Activated CD8-positive, alpha-beta T cell treated with anti-CD3 and anti-CD28 coated beads for 36 hours (primary cell): Measurements from ENCODE around the gene TRMT44. TPM values are rescaled to one million over a fixed set of nuclear protein-coding genes. Genes with fewer than 3 reads are reported as not detected.

ENCODE experiments used
- ATAC-seq: fragments of 200-7000 bp; cut with Tn5 transposase; one replicate; pipeline ENCODE4 v1.10.0; 2021; ENCODE audit warnings: mild to moderate bottlenecking, moderate library complexity
- CTCF ChIA-PET: fragments of 350-600 bp; sonication (Branson Sonifier 250); formaldehyde crosslinking; loops from one replicate; lab custom pipeline; 2021; ENCODE audit warnings: antibody characterized with exemption; lab: Charles Lee
- POLR2A ChIA-PET: fragments of 350-600 bp; sonication (Branson Sonifier 250); formaldehyde crosslinking; loops from one replicate; lab custom pipeline; 2021; ENCODE audit warnings: antibody characterized with exemption; lab: Charles Lee
- DNase-seq: peaks from one replicate; pipeline ENCODE4 v3.0.0-alpha.2; 2020
- H3K27ac Mint-ChIP-seq: one replicate; pipeline ENCODE4 v1.8.0; 2021; ENCODE audit warnings: mild to moderate bottlenecking, mixed read lengths
- H3K27me3 Mint-ChIP-seq: one replicate; pipeline ENCODE4 v1.8.0; 2021; ENCODE audit warnings: mixed read lengths
- H3K36me3 Mint-ChIP-seq: one replicate; pipeline ENCODE4 v1.8.0; 2021; ENCODE audit warnings: low read depth, mixed read lengths
- H3K4me1 Mint-ChIP-seq: one replicate; pipeline ENCODE4 v1.8.0; 2021; ENCODE audit warnings: low read depth, mixed read lengths
- H3K4me3 Mint-ChIP-seq: one replicate; pipeline ENCODE4 v1.8.0; 2021; ENCODE audit warnings: mild to moderate bottlenecking, moderate library complexity, mixed read lengths
- H3K9me3 Mint-ChIP-seq: one replicate; pipeline ENCODE4 v1.8.0; 2021; ENCODE audit warnings: mixed read lengths
- CTCF ChIP-seq: fragments of 200-600 bp; IDR thresholded peaks from one replicate; pipeline ENCODE4 v1.8.0; 2022; ENCODE audit warnings: antibody characterized with exemption, mild to moderate bottlenecking
- intact Hi-C: fragments of 100-400 bp; cut with micrococcal nuclease; formaldehyde crosslinking; loops from one replicate; pipeline ENCODE4 v1.10.0; 2022
- total RNA-seq, 2 experiments: library from RNA; stranded (reverse); gene quantifications; one replicate each; pipeline ENCODE4 v1.2.3, GENCODE V29; 2021

The TRMT44 gene
- total RNA-seq, 2 experiments from 2014 or later, result 25.5 to 26.3 TPM

- Mint-ChIP-seq H3K4me3 (no peak overlapping the region), H3K9me3 (no peaks in the 10 kb centered on the region), H3K27me3 (no peaks in the 10 kb centered on the region), H3K4me1 (peaks cover 22% of the 10 kb centered on the region), H3K27ac (no peak overlapping the region), H3K36me3 (peaks cover 28% of the 10 kb centered on the region)
- POLR2A ChIA-PET, result interaction anchor here (1.1 kb wide), 1 partner anchor 29 kb away, joined by 3 read pairs; no protein-coding TSS in a partner anchor
- DNase-seq (no peak), ATAC-seq (no peak)
- CTCF ChIA-PET, result no interaction called here
- no peak for TF ChIP-seq CTCF
- intact Hi-C loops, result no loop called here
Measured at GRCh38 chr4:8410066-8410625, 30.4 kb upstream of the TRMT44 start.

DNA sequence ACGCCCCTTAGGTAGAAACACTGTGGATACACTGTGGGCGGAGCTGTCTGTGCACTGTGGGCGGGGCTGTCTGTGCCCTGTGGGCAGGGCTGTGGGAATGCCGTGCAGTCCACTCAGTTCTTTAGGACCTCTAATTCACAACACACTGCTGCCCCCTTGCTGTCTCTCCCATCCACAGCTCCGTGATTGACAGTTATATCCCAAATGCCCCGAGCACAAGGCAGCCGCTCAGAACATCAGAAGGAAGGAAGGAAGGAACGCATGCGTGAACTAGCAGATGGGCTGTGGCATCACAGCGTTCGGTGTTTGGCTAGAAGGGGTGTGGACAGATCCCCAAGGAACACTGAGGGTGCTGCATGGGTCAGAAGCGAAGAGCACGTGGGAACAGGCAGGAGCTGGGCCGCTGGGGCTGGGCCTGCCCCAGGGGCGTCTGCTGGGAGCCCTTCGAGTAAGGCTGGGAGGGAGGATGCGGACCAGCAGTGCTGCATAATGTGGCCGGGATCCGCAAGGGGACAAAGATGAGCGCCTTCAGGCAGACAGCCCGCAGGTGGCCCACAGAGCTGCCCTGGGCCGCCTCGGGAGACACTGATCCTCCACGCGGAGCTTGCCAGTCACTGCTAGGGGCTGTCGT, 29.8 kb upstream of the TRMT44 start:
- CTCF ChIA-PET, result no interaction called here
- DNase-seq (no peak), ATAC-seq (no peak)
- Mint-ChIP-seq H3K36me3 (peaks cover 28% of the 10 kb centered on the region), H3K4me3 (no peak overlapping the region), H3K27ac (no peak overlapping the region), H3K4me1 (peaks cover 22% of the 10 kb centered on the region), H3K9me3 (no peaks in the 10 kb centered on the region), H3K27me3 (no peaks in the 10 kb centered on the region)
- no peak for TF ChIP-seq CTCF
- POLR2A ChIA-PET, result interaction anchor here (1.1 kb wide), 1 partner anchor 28 kb away, joined by 3 read pairs; no protein-coding TSS in a partner anchor
- intact Hi-C loops, result no loop called here

GRCh38 chr4:8411351-8412180, 29.0 kb upstream of the TRMT44 start:
- no peak overlapping the region for H3K4me3 Mint-ChIP-seq
- no peaks in the 10 kb centered on the region for H3K9me3 Mint-ChIP-seq
- POLR2A ChIA-PET, result interaction anchor here (1.1 kb wide), 1 partner anchor 28 kb away, joined by 3 read pairs; no protein-coding TSS in a partner anchor
- H3K27me3 Mint-ChIP-seq, result no peaks in the 10 kb centered on the region
- DNase-seq (no peak), ATAC-seq (no peak)
- H3K36me3 Mint-ChIP-seq, result peaks cover 28% of the 10 kb centered on the region
- CTCF ChIA-PET, result no interaction called here
- intact Hi-C loops, result no loop called here
- TF ChIP-seq CTCF, result no peak
- H3K27ac Mint-ChIP-seq, result no peak overlapping the region
- H3K4me1 Mint-ChIP-seq, result peaks cover 22% of the 10 kb centered on the region

GRCh38 chr4:8412288-8412687, 28.3 kb upstream of the TRMT44 start:
- ATAC-seq (no peak), DNase-seq (no peak)
- Mint-ChIP-seq H3K36me3 (peaks cover 28% of the 10 kb centered on the region), H3K9me3 (no peaks in the 10 kb centered on the region), H3K27me3 (no peaks in the 10 kb centered on the region), H3K4me1 (peaks cover 22% of the 10 kb centered on the region), H3K4me3 (no peak overlapping the region), H3K27ac (no peak overlapping the region)
- no peak for TF ChIP-seq CTCF
- intact Hi-C loops, result no loop called here
- ChIA-PET POLR2A (no interaction called here), CTCF (no interaction called here)
